WERI-Rb-1 (cell line): ENCODE data around the gene FAM20B.
"Not testable (repeated sequence)": the region's sequence is repeated elsewhere in the genome, so short reads cannot be mapped to it uniquely, and the experiment has no call there.

Experiments used
- DNase-seq: peaks from one replicate; pipeline ENCODE4 v3.0.0-alpha.2; 2020
- H3K27ac ChIP-seq: fragments of 250-450 bp; sonication (Bioruptor Pico); 2 replicates; pipeline ENCODE4 v1.5.1; 2020; ENCODE audit warnings: mild to moderate bottlenecking, moderate library complexity
- H3K27me3 ChIP-seq: fragments of 250-450 bp; sonication (Bioruptor Pico); 2 replicates; pipeline ENCODE4 v1.5.1; 2021; ENCODE audit warnings: mild to moderate bottlenecking, low read depth, moderate library complexity; ENCODE audit not compliant: insufficient read depth, severe bottlenecking
- H3K36me3 ChIP-seq: fragments of 250-450 bp; sonication (Bioruptor Pico); 2 replicates; pipeline ENCODE4 v1.5.1; 2020; ENCODE audit warnings: mild to moderate bottlenecking, moderate library complexity
- H3K4me3 ChIP-seq: 2 replicates; pipeline ENCODE4 v1.5.1; 2011; ENCODE audit warnings: low read depth, mild to moderate bottlenecking, control low read depth, low read length
- H3K9me3 ChIP-seq: fragments of 250-450 bp; sonication (Bioruptor Pico); 2 replicates; pipeline ENCODE4 v1.5.1; 2021; ENCODE audit warnings: mild to moderate bottlenecking, moderate library complexity; ENCODE audit not compliant: severe bottlenecking
- CTCF ChIP-seq: IDR thresholded peaks from 2 replicates; pipeline ENCODE4 v1.5.1; 2011; ENCODE audit warnings: low read depth, mild to moderate bottlenecking, control low read depth, inconsistent platforms, low read length

Gene FAM20B, protein sequence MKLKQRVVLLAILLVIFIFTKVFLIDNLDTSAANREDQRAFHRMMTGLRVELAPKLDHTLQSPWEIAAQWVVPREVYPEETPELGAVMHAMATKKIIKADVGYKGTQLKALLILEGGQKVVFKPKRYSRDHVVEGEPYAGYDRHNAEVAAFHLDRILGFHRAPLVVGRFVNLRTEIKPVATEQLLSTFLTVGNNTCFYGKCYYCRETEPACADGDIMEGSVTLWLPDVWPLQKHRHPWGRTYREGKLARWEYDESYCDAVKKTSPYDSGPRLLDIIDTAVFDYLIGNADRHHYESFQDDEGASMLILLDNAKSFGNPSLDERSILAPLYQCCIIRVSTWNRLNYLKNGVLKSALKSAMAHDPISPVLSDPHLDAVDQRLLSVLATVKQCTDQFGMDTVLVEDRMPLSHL

GRCh38 chr1:179025125-179025974, at the start of gene FAM20B:
FAM20B (plus strand) TSS chr1:179025894; CDS start chr1:179043848, 17,954 bp downstream.
- DNase-seq: peak; percentile 99
- H3K27me3 ChIP-seq: no peaks in the 10 kb centered on the region
- peak within 1 kb of the TSS; percentile 95 for H3K4me3 ChIP-seq
- H3K36me3 ChIP-seq: peaks cover 4% of the 10 kb centered on the region
- H3K9me3 ChIP-seq: no peaks in the 10 kb centered on the region
- H3K27ac ChIP-seq: peak within 1 kb of the TSS; percentile 99
- no peak for TF ChIP-seq CTCF

- TF ChIP-seq CTCF: no peak
- Histone ChIP-seq H3K36me3 (no peaks in the 10 kb centered on the region), H3K27ac (no peak overlapping the region), H3K27me3 (no peaks in the 10 kb centered on the region), H3K9me3 (peaks cover 10% of the 10 kb centered on the region), H3K4me3 (no peak overlapping the region)
- no peak for DNase-seq
Observed at GRCh38 chr1:178976541-178976940, 49.2 kb upstream of the FAM20B start.

DNA sequence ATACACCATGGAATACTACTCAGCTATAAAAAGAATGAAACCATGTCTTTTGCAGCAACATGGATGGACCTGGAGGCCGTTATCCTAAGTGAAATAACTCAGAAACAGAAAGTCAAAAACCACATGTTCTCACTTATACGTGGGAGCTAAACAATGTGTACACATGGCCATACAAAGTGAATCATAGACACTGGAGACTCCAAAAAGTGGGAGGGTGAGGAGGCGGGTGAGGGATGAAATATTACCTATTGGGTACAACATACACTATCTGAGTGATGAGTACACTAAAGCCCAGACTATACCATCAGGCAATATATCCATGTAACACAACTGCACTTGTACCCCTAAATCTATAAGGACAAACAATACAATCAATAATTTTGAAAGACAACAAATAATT, 39.5 kb upstream of the FAM20B start:
- Histone ChIP-seq H3K27ac (no peak overlapping the region), H3K36me3 (no peaks in the 10 kb centered on the region), H3K27me3 (no peaks in the 10 kb centered on the region), H3K9me3 (no peaks in the 10 kb centered on the region), H3K4me3 (no peak overlapping the region)
- DNase-seq: no peak
- TF ChIP-seq CTCF: no peak

- not testable (repeated sequence) for DNase-seq, H3K27me3 ChIP-seq, H3K27ac ChIP-seq, H3K9me3 ChIP-seq, H3K36me3 ChIP-seq, H3K4me3 ChIP-seq
Observed at GRCh38 chr1:178988198-178988597, 37.5 kb upstream of the FAM20B start.

DNA sequence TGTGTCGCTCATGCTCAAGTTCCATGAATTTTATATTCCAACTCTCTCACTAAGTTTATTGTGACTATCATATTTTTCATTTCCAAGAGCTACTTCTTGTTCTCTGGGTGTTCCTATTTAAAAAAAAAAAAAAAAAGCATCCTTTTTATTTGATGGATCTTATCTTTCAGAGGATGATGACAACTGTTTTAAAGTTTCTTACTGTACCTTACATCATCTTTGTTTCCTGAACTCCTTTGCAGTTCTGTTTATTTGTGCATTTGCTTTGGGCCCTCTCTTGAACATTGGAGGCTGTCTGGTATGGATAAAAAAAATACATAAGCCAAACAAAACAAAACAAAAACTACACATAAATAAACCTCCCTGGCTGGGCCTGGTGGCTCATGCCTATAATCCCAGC, 32.1 kb upstream of the FAM20B start:
- Histone ChIP-seq H3K9me3 (no peaks in the 10 kb centered on the region), H3K27me3 (no peaks in the 10 kb centered on the region), H3K36me3 (no peaks in the 10 kb centered on the region), H3K4me3 (no peak overlapping the region), H3K27ac (no peak overlapping the region)
- TF ChIP-seq CTCF: no peak
- DNase-seq: no peak

- Histone ChIP-seq H3K36me3 (no peaks in the 10 kb centered on the region), H3K4me3 (no peak overlapping the region), H3K27ac (no peak overlapping the region), H3K9me3 (no peaks in the 10 kb centered on the region), H3K27me3 (no peaks in the 10 kb centered on the region)
- no peak for DNase-seq
- no peak for TF ChIP-seq CTCF
Observed at GRCh38 chr1:178997428-178997827, 28.3 kb upstream of the FAM20B start.
